Gastrocnemius medialis (tissue), 4 donors: ENCODE data around the gene NECTIN2. TPM values are rescaled to one million over a fixed set of nuclear protein-coding genes. Genes with fewer than 3 reads are reported as not detected.

Experiments used
- ATAC-seq, 2 donors: fragments of 150-250 bp; one replicate each; pipeline ENCODE4 v1.9.1; 2016
- DNase-seq, 2 donors: peaks; one replicate each; pipeline ENCODE4 v3.0.0-alpha.2; 2019
- H3K27ac ChIP-seq, 4 donors: fragments of 200-600 bp; sonication (generic); 1 replicate in 1 of 4; 2 replicates in 3 of 4; pipeline ENCODE4 v1.5.1; 2016 to 2018; ENCODE audit warnings: mild to moderate bottlenecking in 2 of 4, moderate library complexity in 1 of 4
- H3K27me3 ChIP-seq, 3 donors: fragments of 200-600 bp; sonication (generic) in 2 of 3; 1 replicate in 1 of 3; 2 replicates in 2 of 3; pipeline versions ENCODE4 v1.5.1 to v1.6.0; 2016 to 2019; ENCODE audit warnings: mild to moderate bottlenecking in 1 of 3, moderate library complexity in 1 of 3
- H3K36me3 ChIP-seq, 2 donors: fragments of 200-600 bp; sonication (generic) in 1 of 2; one replicate each; pipeline ENCODE4 v1.5.1; 2017 to 2018
- H3K4me1 ChIP-seq, 2 donors: fragments of 200-600 bp; sonication (generic) in 1 of 2; one replicate each; pipeline ENCODE4 v1.5.1; 2016 to 2017; ENCODE audit warnings: mild to moderate bottlenecking in 2 of 2
- H3K4me3 ChIP-seq, 4 donors: fragments of 200-600 bp; sonication (generic) in 3 of 4; 1 replicate in 1 of 4; 2 replicates in 3 of 4; pipeline ENCODE4 v1.5.1; 2016 to 2019; ENCODE audit warnings: mild to moderate bottlenecking in 2 of 4
- H3K9me3 ChIP-seq, 3 donors: fragments of 200-600 bp; sonication (generic) in 2 of 3; 1 replicate in 1 of 3; 2 replicates in 2 of 3; pipeline ENCODE4 v1.5.1; 2016 to 2019
- POLR2A ChIP-seq, 2 donors: fragments of 450-650 bp; IDR thresholded peaks; one replicate each; pipeline ENCODE4 v1.6.1; 2017; ENCODE audit warnings: antibody characterized with exemption in 2 of 2, mild to moderate bottlenecking in 2 of 2, moderate library complexity in 2 of 2
- in situ Hi-C, 4 donors: fragments of 200-750 bp; cut with MboI; loops; one replicate each; pipeline versions ENCODE4 v1.15.0 to v1.8.0; 2017; ENCODE audit warnings: low sequenced_read_pairs in 4 of 4
- intact Hi-C: fragments of 100-400 bp; cut with DNase I; formaldehyde crosslinking; loops from one replicate; pipeline ENCODE4 v1.15.1; 2023; ENCODE audit warnings: low total_unique reads
- total RNA-seq, 4 donors: library from RNA; depleted of rRNA; stranded (reverse); fragments of >200 nt; gene quantifications; one replicate each; pipeline versions ENCODE4 v1.1.0 to v1.2.3, GENCODE V29; 2016
- TF ChIP-seq, protein P1 (sequence below), 5 experiments: fragments of 450-650 bp in 3 of 5; fragments of 200-600 bp in 2 of 5; sonication (generic) in 2 of 5; IDR thresholded peaks in 4 of 5; conservative IDR thresholded peaks in 1 of 5; 1 replicate in 4 of 5; 2 replicates in 1 of 5; pipeline ENCODE4 v1.5.1; 2016 to 2019; ENCODE audit warnings: antibody characterized with exemption in 5 of 5, mild to moderate bottlenecking in 3 of 5, moderate library complexity in 3 of 5

NECTIN2 gene
- total RNA-seq, 4 donors from 2014 or later, result 10.3 to 20.8 (median 16.7) TPM

- no peaks in the 10 kb centered on the region for H3K27me3 ChIP-seq
- H3K4me3 ChIP-seq, result peak overlapping the region; percentile 67 to 81 (median 74)
- ATAC-seq (peak; percentile 92 to 95), DNase-seq (peak; percentile 100)
- intact Hi-C loops, result loop anchor here (1.0 to 5.0 kb wide), 3 partner anchors 44 to 288 kb away; partner anchors contain the start of genes BLOC1S3, CLPTM1, NECTIN2 and TRAPPC6A
- H3K9me3 ChIP-seq, result no peaks in the 10 kb centered on the region
- peak overlapping the region; percentile 92 to 95 (median 94) for H3K27ac ChIP-seq
- in situ Hi-C loops, result loop anchor here in 1 of 4 donors (10.0 kb wide), 1 partner anchor 64 kb away; the partner anchor contains the start of gene CLPTM1
- TF ChIP-seq, protein P1, sequence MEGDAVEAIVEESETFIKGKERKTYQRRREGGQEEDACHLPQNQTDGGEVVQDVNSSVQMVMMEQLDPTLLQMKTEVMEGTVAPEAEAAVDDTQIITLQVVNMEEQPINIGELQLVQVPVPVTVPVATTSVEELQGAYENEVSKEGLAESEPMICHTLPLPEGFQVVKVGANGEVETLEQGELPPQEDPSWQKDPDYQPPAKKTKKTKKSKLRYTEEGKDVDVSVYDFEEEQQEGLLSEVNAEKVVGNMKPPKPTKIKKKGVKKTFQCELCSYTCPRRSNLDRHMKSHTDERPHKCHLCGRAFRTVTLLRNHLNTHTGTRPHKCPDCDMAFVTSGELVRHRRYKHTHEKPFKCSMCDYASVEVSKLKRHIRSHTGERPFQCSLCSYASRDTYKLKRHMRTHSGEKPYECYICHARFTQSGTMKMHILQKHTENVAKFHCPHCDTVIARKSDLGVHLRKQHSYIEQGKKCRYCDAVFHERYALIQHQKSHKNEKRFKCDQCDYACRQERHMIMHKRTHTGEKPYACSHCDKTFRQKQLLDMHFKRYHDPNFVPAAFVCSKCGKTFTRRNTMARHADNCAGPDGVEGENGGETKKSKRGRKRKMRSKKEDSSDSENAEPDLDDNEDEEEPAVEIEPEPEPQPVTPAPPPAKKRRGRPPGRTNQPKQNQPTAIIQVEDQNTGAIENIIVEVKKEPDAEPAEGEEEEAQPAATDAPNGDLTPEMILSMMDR (IDR thresholded peaks at IDR 0.05 in 4 of 5, conservative IDR thresholded peaks at IDR 0.05 in 1 of 5), result no peak
- TF ChIP-seq POLR2A (IDR thresholded peaks at IDR 0.05), result peak; percentile 31 to 43
- peaks cover 2 to 30% of the 10 kb centered on the region in 2 donors for H3K36me3 ChIP-seq
- peaks cover 18 to 23% of the 10 kb centered on the region in 2 donors for H3K4me1 ChIP-seq
These were observed 44.4 kb downstream of the NECTIN2 start for GRCh38 chr19:44890366-44891015.

- DNase-seq (no peak), ATAC-seq (peak; percentile 89 to 91)
- TF ChIP-seq POLR2A (IDR thresholded peaks at IDR 0.05), result peak; percentile 58 to 77
- TF ChIP-seq, protein P1 (IDR thresholded peaks at IDR 0.05 in 4 of 5, conservative IDR thresholded peaks at IDR 0.05 in 1 of 5), result peak in 2 of 5 experiments; percentile 8 to 33
- Histone ChIP-seq H3K4me3 (peak within 1 kb of the TSS; percentile 72 to 81 (median 74)), H3K27me3 (no peaks in the 10 kb centered on the region), H3K4me1 (peaks cover 18 to 23% of the 10 kb centered on the region in 2 donors), H3K9me3 (no peaks in the 10 kb centered on the region), H3K27ac (peak within 1 kb of the TSS; percentile 92 to 95 (median 94)), H3K36me3 (peaks cover 2 to 37% of the 10 kb centered on the region in 2 donors)
- intact Hi-C loops, result loop anchor here (5.0 kb wide), 1 partner anchor 66 kb away; the partner anchor contains the start of gene CLPTM1
- in situ Hi-C loops, result loop anchor here in 1 of 4 donors (10.0 kb wide), 1 partner anchor 64 kb away; the partner anchor contains the start of gene CLPTM1
These were observed 45.2 kb downstream of the NECTIN2 start, which contains the start of gene TOMM40 for GRCh38 chr19:44891016-44891882. Gene TOMM40, plus strand, starts transcription at chr19:44891254. Its CDS starts 162 bp downstream, at chr19:44891416.

DNA sequence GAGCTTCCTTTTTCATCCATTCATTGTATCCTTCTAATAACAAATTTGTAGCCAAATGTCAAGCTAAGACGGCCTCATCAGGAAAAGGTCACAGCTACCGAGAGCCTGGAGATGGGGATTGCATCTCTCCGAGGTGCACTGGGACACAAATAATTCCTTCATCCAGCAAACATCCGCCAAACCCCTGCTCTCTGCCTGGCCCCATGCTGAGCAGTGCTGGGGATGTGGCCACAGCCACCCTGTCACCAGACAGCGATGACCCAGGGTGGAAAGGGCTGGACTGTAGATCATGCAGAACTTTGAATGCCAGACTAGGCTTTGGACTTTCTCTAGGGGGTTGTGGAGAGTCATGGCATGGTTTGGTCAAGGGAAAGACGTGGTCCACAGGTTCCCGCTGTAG lies 46.8 kb downstream of the NECTIN2 start:
- Histone ChIP-seq H3K27me3 (no peaks in the 10 kb centered on the region), H3K36me3 (peaks cover 2 to 53% of the 10 kb centered on the region in 2 donors), H3K4me1 (peaks cover 18 to 23% of the 10 kb centered on the region in 2 donors), H3K4me3 (no peak overlapping the region), H3K9me3 (no peaks in the 10 kb centered on the region), H3K27ac (no peak overlapping the region)
- TF ChIP-seq, protein P1 (IDR thresholded peaks at IDR 0.05 in 4 of 5, conservative IDR thresholded peaks at IDR 0.05 in 1 of 5), result no peak
- TF ChIP-seq POLR2A (IDR thresholded peaks at IDR 0.05), result no peak
- ATAC-seq (no peak), DNase-seq (no peak)
- in situ Hi-C loops, result loop anchor here in 1 of 4 donors (10.0 kb wide), 1 partner anchor 62 kb away; the partner anchor contains the start of gene CLPTM1
- intact Hi-C loops, result loop anchor here (5.0 kb wide), 1 partner anchor 64 kb away; the partner anchor contains the start of gene CLPTM1

DNA sequence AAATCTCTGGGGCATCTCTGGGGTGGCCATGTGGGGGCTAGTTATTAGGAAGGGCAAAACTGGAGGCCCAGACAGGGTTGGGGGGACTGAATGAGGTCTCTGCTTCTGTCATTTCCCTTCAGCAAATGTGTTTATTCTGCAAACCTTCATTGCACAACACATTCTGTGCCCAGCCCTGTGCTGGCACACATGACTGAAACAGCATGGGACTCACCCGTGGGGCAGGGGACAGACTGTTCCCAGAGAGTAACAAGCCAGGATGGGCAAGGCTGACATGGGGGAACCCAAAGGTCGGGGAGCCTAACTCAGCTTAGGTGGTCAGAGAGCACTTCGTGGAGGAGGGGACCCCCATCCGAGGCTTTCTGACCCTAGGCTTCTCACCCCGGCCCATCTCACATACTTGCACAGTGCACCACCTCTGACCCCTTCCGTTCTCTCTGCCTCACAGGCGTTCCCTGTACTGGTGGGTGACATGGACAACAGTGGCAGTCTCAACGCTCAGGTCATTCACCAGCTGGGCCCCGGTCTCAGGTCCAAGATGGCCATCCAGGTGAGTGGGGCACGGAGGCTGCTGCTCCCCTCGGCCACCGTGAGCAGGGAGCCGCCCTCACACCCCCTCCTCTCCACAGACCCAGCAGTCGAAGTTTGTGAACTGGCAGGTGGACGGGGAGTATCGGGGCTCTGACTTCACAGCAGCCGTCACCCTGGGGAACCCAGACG lies 47.4 kb downstream of the NECTIN2 start:
- in situ Hi-C loops (loop anchor here in 1 of 4 donors (10.0 kb wide), 1 partner anchor 61 kb away; the partner anchor contains the start of gene CLPTM1), intact Hi-C loops (loop anchor here (5.0 kb wide), 1 partner anchor 64 kb away; the partner anchor contains the start of gene CLPTM1)
- no peak overlapping the region for H3K4me3 ChIP-seq
- no peak for ATAC-seq
- H3K36me3 ChIP-seq, result peaks cover 2 to 57% of the 10 kb centered on the region in 2 donors
- TF ChIP-seq, protein P1 (IDR thresholded peaks at IDR 0.05 in 4 of 5, conservative IDR thresholded peaks at IDR 0.05 in 1 of 5), result no peak
- no peak for TF ChIP-seq POLR2A (IDR thresholded peaks at IDR 0.05)
- H3K27me3 ChIP-seq, result no peaks in the 10 kb centered on the region
- H3K4me1 ChIP-seq, result peaks cover 18 to 23% of the 10 kb centered on the region in 2 donors
- no peaks in the 10 kb centered on the region for H3K9me3 ChIP-seq
- no peak overlapping the region for H3K27ac ChIP-seq
- DNase-seq, result no peak
